Measurements from ENCODE around the gene THADA.

THADA gene

GRCh38 chr2:43280994-43281393 is 314.8 kb downstream of the THADA start:
- H3K27ac ChIP-seq (ENCODE audit: poor library complexity, severe bottlenecking): no peak overlapping the region
- ATAC-seq (ENCODE audit: low read depth) (no peak), DNase-seq (ENCODE audit: low spot score) (no peak)
- H3K27me3 ChIP-seq (ENCODE audit: insufficient read depth, poor library complexity, severe bottlenecking): no peaks in the 10 kb centered on the region
- peaks cover 5% of the 10 kb centered on the region for H3K4me1 ChIP-seq (ENCODE audit: insufficient read depth, poor library complexity, severe bottlenecking)
- H3K36me3 ChIP-seq (ENCODE audit: low read depth): peaks cover 12% of the 10 kb centered on the region
- no peak overlapping the region for H3K4me3 ChIP-seq (ENCODE audit: severe bottlenecking)
- peaks cover 4% of the 10 kb centered on the region for H3K9me3 ChIP-seq (ENCODE audit: severe bottlenecking)
- no peak for TF ChIP-seq CTCF (IDR thresholded peaks at IDR 0.05; ENCODE audit: poor library complexity, severe bottlenecking)

GRCh38 chr2:43279317-43279840 is 316.5 kb downstream of the THADA start:
- TF ChIP-seq CTCF (IDR thresholded peaks at IDR 0.05; ENCODE audit: poor library complexity, severe bottlenecking): no peak
- DNase-seq (ENCODE audit: low spot score): no peak
- Histone ChIP-seq H3K27ac (ENCODE audit: poor library complexity, severe bottlenecking) (no peak overlapping the region), H3K27me3 (ENCODE audit: insufficient read depth, poor library complexity, severe bottlenecking) (no peaks in the 10 kb centered on the region), H3K4me1 (ENCODE audit: insufficient read depth, poor library complexity, severe bottlenecking) (peaks cover 5% of the 10 kb centered on the region), H3K36me3 (ENCODE audit: low read depth) (peaks cover 4% of the 10 kb centered on the region; the same call in 1 of the 2 replicates), H3K4me3 (ENCODE audit: severe bottlenecking) (no peak overlapping the region), H3K9me3 (ENCODE audit: severe bottlenecking) (peaks cover 2% of the 10 kb centered on the region)
- no peak for ATAC-seq (ENCODE audit: low read depth)

GRCh38 chr2:43278564-43279220 is 317.1 kb downstream of the THADA start:
- Histone ChIP-seq H3K9me3 (ENCODE audit: severe bottlenecking) (no peaks in the 10 kb centered on the region), H3K4me1 (ENCODE audit: insufficient read depth, poor library complexity, severe bottlenecking) (peaks cover 5% of the 10 kb centered on the region), H3K27ac (ENCODE audit: poor library complexity, severe bottlenecking) (no peak overlapping the region), H3K4me3 (ENCODE audit: severe bottlenecking) (no peak overlapping the region), H3K27me3 (ENCODE audit: insufficient read depth, poor library complexity, severe bottlenecking) (no peaks in the 10 kb centered on the region), H3K36me3 (ENCODE audit: low read depth) (peaks cover 2% of the 10 kb centered on the region; the same call in 1 of the 2 replicates)
- TF ChIP-seq CTCF (IDR thresholded peaks at IDR 0.05; ENCODE audit: poor library complexity, severe bottlenecking): no peak
- DNase-seq (ENCODE audit: low spot score) (no peak), ATAC-seq (ENCODE audit: low read depth) (no peak)

GRCh38 chr2:43276962-43277391 is 318.9 kb downstream of the THADA start:
- TF ChIP-seq CTCF (IDR thresholded peaks at IDR 0.05; ENCODE audit: poor library complexity, severe bottlenecking): no peak
- peak; percentile 66 for ATAC-seq (ENCODE audit: low read depth)
- Histone ChIP-seq H3K36me3 (ENCODE audit: low read depth) (no peaks in the 10 kb centered on the region), H3K4me3 (ENCODE audit: severe bottlenecking) (no peak overlapping the region), H3K27me3 (ENCODE audit: insufficient read depth, poor library complexity, severe bottlenecking) (no peaks in the 10 kb centered on the region), H3K4me1 (ENCODE audit: insufficient read depth, poor library complexity, severe bottlenecking) (peaks cover 5% of the 10 kb centered on the region), H3K9me3 (ENCODE audit: severe bottlenecking) (no peaks in the 10 kb centered on the region), H3K27ac (ENCODE audit: poor library complexity, severe bottlenecking) (no peak overlapping the region)
- no peak for DNase-seq (ENCODE audit: low spot score)

Data from RWPE2 (cell line).